Transverse colon (tissue), 4 donors: ENCODE data around the gene DTX3L. TPM values are rescaled to one million over a fixed set of nuclear protein-coding genes. Genes with fewer than 3 reads are reported as not detected.

ENCODE experiments used
- DNase-seq: peaks from one replicate; pipeline ENCODE4 v3.0.0-alpha.2; 2019
- H3K27ac ChIP-seq, 4 donors: fragments of 200-600 bp; sonication (generic); 2 replicates each; pipeline ENCODE4 v1.5.1; 2016 to 2018; ENCODE audit warnings: inconsistent platforms in 4 of 4
- H3K27me3 ChIP-seq: fragments of 200-600 bp; sonication (generic); 2 replicates; pipeline ENCODE4 v1.5.1; 2017; ENCODE audit warnings: inconsistent platforms
- H3K36me3 ChIP-seq, 4 donors: fragments of 200-600 bp; sonication (generic); 2 replicates each; pipeline ENCODE4 v1.5.1; 2017 to 2019; ENCODE audit warnings: inconsistent platforms in 4 of 4
- H3K4me1 ChIP-seq, 4 donors: fragments of 200-600 bp; sonication (generic); 2 replicates each; pipeline ENCODE4 v1.5.1; 2017 to 2020; ENCODE audit warnings: inconsistent platforms in 4 of 4
- H3K4me3 ChIP-seq, 4 donors: fragments of 200-600 bp; sonication (generic); 1 replicate in 1 of 4; 2 replicates in 3 of 4; pipeline versions ENCODE4 v1.5.1 to v1.6.1; 2017 to 2019; ENCODE audit warnings: inconsistent platforms in 4 of 4
- H3K9me3 ChIP-seq, 2 donors: fragments of 200-600 bp; sonication (generic); 2 replicates each; pipeline ENCODE4 v1.5.1; 2017 to 2019; ENCODE audit warnings: inconsistent platforms in 2 of 2
- EP300 ChIP-seq: sonication (generic); formaldehyde crosslinking; IDR thresholded peaks from one replicate; pipeline ENCODE4 v1.6.1; 2017; ENCODE audit warnings: antibody characterized with exemption, low read depth
- POLR2A ChIP-seq: fragments of 450-650 bp; IDR thresholded peaks from one replicate; pipeline ENCODE4 v1.6.1; 2016; ENCODE audit warnings: antibody characterized with exemption, mild to moderate bottlenecking, moderate library complexity
- POLR2AphosphoS5 ChIP-seq, 3 donors: sonication (generic); formaldehyde crosslinking; IDR thresholded peaks; one replicate each; pipeline ENCODE4 v1.6.1; 2016; ENCODE audit warnings: antibody characterized with exemption in 3 of 3
- WGBS, 2 donors: methylation state at CpG; one replicate each; pipeline ENCODE4 v1.1.5; 2018; ENCODE audit warnings: low coverage in 1 of 2; 5-methylcytosine and 5-hydroxymethylcytosine counted together
- in situ Hi-C, 4 donors: fragments of 200-750 bp; cut with MboI; loops; one replicate each; pipeline versions ENCODE4 v1.15.0 to v1.15.1; 2017; ENCODE audit warnings: low sequenced_read_pairs in 3 of 4, low pct_ligation_motif_present in 1 of 4, low pct_unique_long_range_greater_than_20kb in 1 of 4
- intact Hi-C: fragments of 100-400 bp; cut with DNase I; formaldehyde crosslinking; loops from one replicate; pipeline ENCODE4 v1.15.1; 2023; ENCODE audit warnings: low total_unique reads
- total RNA-seq, 4 donors: library from RNA; depleted of rRNA; stranded (reverse); fragments of >200 nt; gene quantifications; one replicate each; pipeline ENCODE4 v1.1.0, GENCODE V29; 2016
- TF ChIP-seq, protein P1 (sequence below), 5 experiments: fragments of 200-600 bp in 3 of 5; fragments of 450-650 bp in 2 of 5; sonication (generic) in 3 of 5; IDR thresholded peaks; 1 replicate in 2 of 5; 2 replicates in 3 of 5; pipeline ENCODE4 v1.5.1; 2016 to 2017; ENCODE audit warnings: antibody characterized with exemption in 5 of 5, inconsistent platforms in 3 of 5, mild to moderate bottlenecking in 2 of 5, moderate library complexity in 1 of 5

The DTX3L gene
- total RNA-seq, 4 donors from 2014 or later = 22.3 to 32.4 (median 26.7) TPM

DNA sequence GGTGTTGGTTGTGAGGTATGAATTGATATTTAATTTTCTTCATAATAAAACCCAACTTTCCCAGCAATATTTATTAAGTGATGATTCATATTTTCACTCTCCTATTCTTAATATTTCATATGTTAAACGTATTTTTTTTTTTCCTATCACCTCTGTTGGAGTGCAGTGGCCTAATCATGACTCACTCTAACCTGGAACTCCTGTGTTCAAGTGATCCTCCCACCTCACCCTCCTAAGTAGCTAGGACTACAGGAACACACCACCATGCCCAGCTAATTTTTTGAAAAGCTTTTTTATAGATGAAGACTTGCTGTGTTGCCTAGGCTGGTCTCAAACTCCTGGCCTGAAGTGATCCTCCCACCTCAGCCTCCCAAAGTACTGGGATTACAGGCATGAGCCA, 22.0 kb downstream of the DTX3L start:
- peaks cover 14 to 15% of the 10 kb centered on the region in 2 donors for H3K9me3 ChIP-seq
- intact Hi-C loops (no loop called here), in situ Hi-C loops (no loop called here)
- TF ChIP-seq POLR2AphosphoS5 (IDR thresholded peaks at IDR 0.05) (no peak), EP300 (no peak), POLR2A (no peak)
- TF ChIP-seq, protein P1, sequence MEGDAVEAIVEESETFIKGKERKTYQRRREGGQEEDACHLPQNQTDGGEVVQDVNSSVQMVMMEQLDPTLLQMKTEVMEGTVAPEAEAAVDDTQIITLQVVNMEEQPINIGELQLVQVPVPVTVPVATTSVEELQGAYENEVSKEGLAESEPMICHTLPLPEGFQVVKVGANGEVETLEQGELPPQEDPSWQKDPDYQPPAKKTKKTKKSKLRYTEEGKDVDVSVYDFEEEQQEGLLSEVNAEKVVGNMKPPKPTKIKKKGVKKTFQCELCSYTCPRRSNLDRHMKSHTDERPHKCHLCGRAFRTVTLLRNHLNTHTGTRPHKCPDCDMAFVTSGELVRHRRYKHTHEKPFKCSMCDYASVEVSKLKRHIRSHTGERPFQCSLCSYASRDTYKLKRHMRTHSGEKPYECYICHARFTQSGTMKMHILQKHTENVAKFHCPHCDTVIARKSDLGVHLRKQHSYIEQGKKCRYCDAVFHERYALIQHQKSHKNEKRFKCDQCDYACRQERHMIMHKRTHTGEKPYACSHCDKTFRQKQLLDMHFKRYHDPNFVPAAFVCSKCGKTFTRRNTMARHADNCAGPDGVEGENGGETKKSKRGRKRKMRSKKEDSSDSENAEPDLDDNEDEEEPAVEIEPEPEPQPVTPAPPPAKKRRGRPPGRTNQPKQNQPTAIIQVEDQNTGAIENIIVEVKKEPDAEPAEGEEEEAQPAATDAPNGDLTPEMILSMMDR (IDR thresholded peaks at IDR 0.05) = no peak
- H3K27me3 ChIP-seq = no peaks in the 10 kb centered on the region
- peaks cover 0 to 11% (median 3%) of the 10 kb centered on the region in 4 donors for H3K36me3 ChIP-seq
- DNase-seq = no peak
- WGBS, 2 donors = 64 to 67% methylated on average over 1 of the region's 1 CpG
- no peak overlapping the region for H3K4me3 ChIP-seq
- H3K27ac ChIP-seq = no peak overlapping the region
- H3K4me1 ChIP-seq = no peaks in the 10 kb centered on the region

DNA sequence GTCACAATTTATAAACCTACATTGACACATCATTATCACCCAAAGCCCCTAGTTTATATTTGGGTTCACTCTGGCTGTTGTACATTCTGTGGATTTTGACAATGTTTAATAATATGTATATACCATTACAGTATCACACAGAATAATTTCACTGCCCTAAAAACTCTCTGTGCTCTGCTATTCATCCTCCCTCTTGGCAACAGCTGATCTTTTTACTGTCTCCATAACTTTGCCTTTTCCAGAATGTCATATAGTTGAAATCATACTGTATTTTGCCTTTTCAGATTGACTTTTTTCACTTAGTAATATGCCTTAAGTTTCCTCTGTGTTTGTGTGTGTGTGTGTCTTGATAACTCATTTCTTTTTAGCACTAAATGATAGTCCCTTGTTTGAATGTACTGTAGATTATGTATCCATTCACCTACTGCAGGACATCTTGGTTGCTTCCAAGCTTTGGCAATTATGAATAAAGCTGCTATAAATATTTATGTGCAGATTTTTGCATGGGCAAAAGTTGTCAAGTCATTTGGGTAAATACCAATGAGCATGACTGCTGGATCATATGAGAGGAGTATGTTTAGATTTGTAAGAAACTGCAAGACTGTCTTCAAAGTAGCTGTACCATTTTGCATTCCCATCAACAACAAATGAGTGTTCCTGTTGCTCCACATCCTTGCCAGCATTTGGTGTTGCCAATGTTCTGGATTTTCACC, 22.8 kb downstream of the DTX3L start:
- no peaks in the 10 kb centered on the region for H3K4me1 ChIP-seq
- in situ Hi-C loops = no loop called here
- H3K27me3 ChIP-seq = no peaks in the 10 kb centered on the region
- H3K9me3 ChIP-seq = peaks cover 9 to 10% of the 10 kb centered on the region in 2 donors
- peaks cover 0 to 8% (median 2%) of the 10 kb centered on the region in 4 donors for H3K36me3 ChIP-seq
- no peak for DNase-seq
- intact Hi-C loops = no loop called here
- H3K4me3 ChIP-seq = no peak overlapping the region
- TF ChIP-seq EP300 (no peak), POLR2AphosphoS5 (IDR thresholded peaks at IDR 0.05) (no peak), POLR2A (no peak)
- TF ChIP-seq, protein P1 (IDR thresholded peaks at IDR 0.05) = no peak
- no peak overlapping the region for H3K27ac ChIP-seq

DNA sequence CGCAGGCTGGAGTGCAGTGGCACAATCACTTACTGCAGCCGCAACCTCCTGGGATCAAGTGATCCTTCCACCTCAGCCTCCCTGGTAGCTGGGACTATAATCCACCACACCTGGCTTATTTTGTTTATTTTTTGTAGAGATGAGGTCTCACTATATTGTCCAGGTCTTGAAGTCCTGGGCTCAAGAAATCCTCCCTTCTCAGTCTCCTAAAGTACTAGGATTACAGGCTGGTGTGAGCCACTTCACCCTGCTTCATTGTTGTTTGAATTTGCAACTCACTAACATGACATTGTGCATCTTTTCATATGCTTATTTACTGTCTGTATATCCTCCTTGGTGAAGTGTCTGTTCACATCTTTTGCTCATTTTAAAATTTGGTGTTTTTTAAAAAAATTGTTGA, 23.4 kb downstream of the DTX3L start:
- H3K4me1 ChIP-seq = no peaks in the 10 kb centered on the region
- H3K9me3 ChIP-seq = peaks cover 3% of the 10 kb centered on the region in 2 donors
- no peak overlapping the region for H3K4me3 ChIP-seq
- in situ Hi-C loops (no loop called here), intact Hi-C loops (no loop called here)
- WGBS, 2 donors = 91 to 100% methylated on average over 1 to 2 of the region's 2 CpGs
- no peak overlapping the region for H3K27ac ChIP-seq
- DNase-seq = no peak
- peaks cover 0 to 2% (median 0%) of the 10 kb centered on the region in 4 donors for H3K36me3 ChIP-seq
- TF ChIP-seq, protein P1 (IDR thresholded peaks at IDR 0.05) = no peak
- TF ChIP-seq POLR2A = no peak
- no peak for TF ChIP-seq EP300
- TF ChIP-seq POLR2AphosphoS5 (IDR thresholded peaks at IDR 0.05) = no peak
- H3K27me3 ChIP-seq = no peaks in the 10 kb centered on the region

DNA sequence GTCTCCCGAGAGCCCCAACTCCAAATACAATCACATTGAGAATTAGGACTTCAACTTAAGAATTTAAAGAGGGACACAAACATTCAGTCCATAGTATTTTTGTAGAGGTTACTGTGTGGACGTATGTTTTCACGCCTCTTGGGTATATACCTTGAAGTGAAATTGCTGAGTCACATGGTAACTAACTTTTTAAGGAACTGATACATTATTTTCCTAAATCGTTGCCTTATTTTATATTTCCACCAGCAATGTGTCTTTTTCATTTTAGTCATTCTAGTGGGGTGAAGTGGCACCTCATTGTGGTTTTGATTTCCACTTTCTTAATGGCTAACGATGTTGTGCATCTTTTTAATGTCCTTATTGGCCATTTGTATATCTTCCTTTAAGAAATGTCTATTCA, 25.2 kb downstream of the DTX3L start:
- TF ChIP-seq POLR2AphosphoS5 (IDR thresholded peaks at IDR 0.05) = no peak
- no peak for TF ChIP-seq EP300
- TF ChIP-seq POLR2A = no peak
- TF ChIP-seq, protein P1 (IDR thresholded peaks at IDR 0.05) = no peak
- in situ Hi-C loops (no loop called here), intact Hi-C loops (no loop called here)
- Histone ChIP-seq H3K27me3 (no peaks in the 10 kb centered on the region), H3K4me1 (no peaks in the 10 kb centered on the region), H3K4me3 (no peak overlapping the region), H3K36me3 (no peaks in the 10 kb centered on the region), H3K9me3 (no peaks in the 10 kb centered on the region), H3K27ac (no peak overlapping the region)
- 53 to 67% methylated on average over 4 to 5 of the region's 5 CpGs for WGBS, 2 donors
- no peak for DNase-seq
